T47D (cell line): Measurements from ENCODE around the gene DAPK1.

Source experiments
- DNase-seq, 2 experiments: peaks; one replicate each; pipeline versions ENCODE4 v3.0.0 to v3.0.0-alpha.2; 2011 to 2012; ENCODE audit warnings: low read depth in 1 of 2, low spot score in 1 of 2
- JUND ChIP-seq: IDR thresholded peaks from 2 replicates; pipeline ENCODE4 v1.6.1; 2012; ENCODE audit warnings: low read depth
- in situ Hi-C: cut with HindIII; loops from 2 replicates; pipeline ENCODE4 v1.10.0; 2016; ENCODE audit warnings: low sequenced_read_pairs, low pct_unique_long_range_greater_than_20kb

DAPK1 gene

GRCh38 chr9:87593359-87593980, 95.8 kb downstream of the DAPK1 start:
- in situ Hi-C loops: no loop called here
- DNase-seq: no peak

GRCh38 chr9:87594194-87594593, 96.5 kb downstream of the DAPK1 start:
- no peak for TF ChIP-seq JUND
- in situ Hi-C loops: no loop called here
- no peak for DNase-seq

More at GRCh38 chr9:87593359-87593980, 95.8 kb downstream of the DAPK1 start:
- no peak for TF ChIP-seq JUND

GRCh38 chr9:87594662-87595061, 97.0 kb downstream of the DAPK1 start:
- no peak for TF ChIP-seq JUND
- in situ Hi-C loops: no loop called here
- DNase-seq: no peak

- in situ Hi-C loops: no loop called here
- no peak for TF ChIP-seq JUND
- DNase-seq: no peak
Observed at GRCh38 chr9:87595610-87596009, 97.9 kb downstream of the DAPK1 start.

- in situ Hi-C loops: no loop called here
- no peak for DNase-seq
- no peak for TF ChIP-seq JUND
Observed at GRCh38 chr9:87596862-87597261, 99.2 kb downstream of the DAPK1 start.

- no peak for TF ChIP-seq JUND
- in situ Hi-C loops: no loop called here
- DNase-seq: no peak
Observed at GRCh38 chr9:87597710-87598443, 100.2 kb downstream of the DAPK1 start.

GRCh38 chr9:87599901-87600610, 102.4 kb downstream of the DAPK1 start:
- TF ChIP-seq JUND: no peak
- in situ Hi-C loops: no loop called here
- no peak for DNase-seq

GRCh38 chr9:87601176-87601575, 103.5 kb downstream of the DAPK1 start:
- DNase-seq: no peak
- in situ Hi-C loops: no loop called here
- TF ChIP-seq JUND: no peak

- in situ Hi-C loops: no loop called here
- no peak for DNase-seq
- TF ChIP-seq JUND: no peak
Observed at GRCh38 chr9:87601595-87601994, 103.9 kb downstream of the DAPK1 start.

GRCh38 chr9:87602933-87603643, 105.4 kb downstream of the DAPK1 start:
- no peak for DNase-seq
- in situ Hi-C loops: no loop called here
- TF ChIP-seq JUND: no peak

- TF ChIP-seq JUND: no peak
- no peak for DNase-seq
- in situ Hi-C loops: no loop called here
Observed at GRCh38 chr9:87603854-87604490, 106.3 kb downstream of the DAPK1 start.

- in situ Hi-C loops: no loop called here
- TF ChIP-seq JUND: no peak
- no peak for DNase-seq
Observed at GRCh38 chr9:87604886-87605588, 107.4 kb downstream of the DAPK1 start.
